WTC11 (cell line): ENCODE data around the gene ERICH6. TPM values are rescaled to one million over a fixed set of nuclear protein-coding genes. Genes with fewer than 3 reads are reported as not detected.

Experiments used
- ATAC-seq: fragments of 200-7000 bp; cut with Tn5 transposase; 2 replicates; pipeline ENCODE4 v1.10.0; 2021; ENCODE audit warnings: mild to moderate bottlenecking, moderate library complexity
- CTCF ChIA-PET: fragments of 300-600 bp; sonication (Branson Sonifier 250); formaldehyde crosslinking; loops from one replicate; lab custom pipeline; 2021; ENCODE audit warnings: antibody characterized with exemption; lab: Charles Lee
- POLR2A ChIA-PET: fragments of 350-600 bp; sonication (Branson Sonifier 250); formaldehyde crosslinking; loops from one replicate; lab custom pipeline; 2021; ENCODE audit warnings: antibody characterized with exemption; lab: Charles Lee
- DNase-seq: peaks from one replicate; pipeline ENCODE4 v3.0.0; 2021; ENCODE audit warnings: low spot score
- H3K27ac Mint-ChIP-seq: 2 replicates; pipeline ENCODE4 v1.8.0; 2021; ENCODE audit warnings: mixed read lengths
- H3K27me3 Mint-ChIP-seq: 2 replicates; pipeline ENCODE4 v1.8.0; 2021; ENCODE audit warnings: low read depth, mild to moderate bottlenecking, moderate library complexity, mixed read lengths
- H3K36me3 Mint-ChIP-seq: 2 replicates; pipeline ENCODE4 v1.8.0; 2021; ENCODE audit warnings: mixed read lengths
- H3K4me1 Mint-ChIP-seq: 2 replicates; pipeline ENCODE4 v1.8.0; 2022; ENCODE audit warnings: mixed read lengths
- H3K4me3 Mint-ChIP-seq: 2 replicates; pipeline ENCODE4 v1.8.0; 2021; ENCODE audit warnings: mild to moderate bottlenecking, moderate library complexity, mixed read lengths
- H3K9me3 Mint-ChIP-seq: 2 replicates; pipeline ENCODE4 v1.8.0; 2021; ENCODE audit warnings: mixed read lengths
- ARID4B ChIP-seq: sonication (generic); formaldehyde crosslinking; IDR thresholded peaks from 2 replicates; pipeline ENCODE4 v1.8.0; 2023; ENCODE audit warnings: missing genetic modification reagents, mild to moderate bottlenecking, borderline replicate concordance
- ETV6 ChIP-seq: sonication (generic); formaldehyde crosslinking; IDR thresholded peaks from 2 replicates; pipeline ENCODE4 v1.8.1; 2022; ENCODE audit warnings: mild to moderate bottlenecking, missing genetic modification reagents
- FOXJ3 ChIP-seq: sonication (generic); formaldehyde crosslinking; IDR thresholded peaks from 2 replicates; pipeline ENCODE4 v1.9.0; 2021; ENCODE audit warnings: missing genetic modification reagents, mild to moderate bottlenecking, borderline replicate concordance
- FOXP4 ChIP-seq: sonication (generic); formaldehyde crosslinking; IDR thresholded peaks from 2 replicates; pipeline ENCODE4 v1.8.0; 2022; ENCODE audit warnings: mild to moderate bottlenecking, missing genetic modification reagents
- GTF2I ChIP-seq: fragments of 250-450 bp; sonication (Bioruptor Pico); conservative IDR thresholded peaks from 2 replicates; pipeline ENCODE4 v1.4.0; 2021; ENCODE audit warnings: mild to moderate bottlenecking
- HMGA2 ChIP-seq: fragments of 250-450 bp; sonication (Bioruptor Pico); IDR thresholded peaks from 2 replicates; pipeline ENCODE4 v1.4.0; 2021; ENCODE audit warnings: mild to moderate bottlenecking, moderate library complexity
- NFE2L1 ChIP-seq: sonication (generic); formaldehyde crosslinking; IDR thresholded peaks from 2 replicates; pipeline ENCODE4 v1.8.1; 2023; ENCODE audit warnings: missing genetic modification reagents
- NFYB ChIP-seq: sonication (generic); formaldehyde crosslinking; conservative IDR thresholded peaks from 2 replicates; pipeline ENCODE4 v1.8.0; 2022; ENCODE audit warnings: low read depth, missing genetic modification reagents
- STAT6 ChIP-seq: sonication (generic); formaldehyde crosslinking; conservative IDR thresholded peaks from 2 replicates; pipeline ENCODE4 v1.8.1; 2023; ENCODE audit warnings: mild to moderate bottlenecking, low read depth, missing genetic modification reagents, moderate library complexity
- TEAD1 ChIP-seq: sonication (generic); formaldehyde crosslinking; IDR thresholded peaks from 2 replicates; pipeline ENCODE4 v1.8.0; 2022; ENCODE audit warnings: mild to moderate bottlenecking, missing genetic modification reagents
- TP53 ChIP-seq: sonication (generic); formaldehyde crosslinking; IDR thresholded peaks from 2 replicates; pipeline ENCODE4 v1.8.1; 2023; ENCODE audit warnings: mild to moderate bottlenecking, missing genetic modification reagents
- ZBTB21 ChIP-seq: sonication (generic); formaldehyde crosslinking; IDR thresholded peaks from 2 replicates; pipeline ENCODE4 v1.8.1; 2023; ENCODE audit warnings: mild to moderate bottlenecking, missing genetic modification reagents, borderline replicate concordance
- ZMAT4 ChIP-seq: fragments of 250-450 bp; sonication (Bioruptor Pico); IDR thresholded peaks from 2 replicates; pipeline ENCODE4 v1.9.0; 2021; ENCODE audit warnings: mild to moderate bottlenecking
- ZNF121 ChIP-seq: sonication (generic); formaldehyde crosslinking; IDR thresholded peaks from 2 replicates; pipeline ENCODE4 v1.8.0; 2023; ENCODE audit warnings: missing genetic modification reagents
- ZNF219 ChIP-seq: sonication (generic); formaldehyde crosslinking; IDR thresholded peaks from 2 replicates; pipeline ENCODE4 v1.8.0; 2023; ENCODE audit warnings: missing genetic modification reagents, mild to moderate bottlenecking, borderline replicate concordance
- ZNF396 ChIP-seq: fragments of 250-450 bp; sonication (Bioruptor Pico); IDR thresholded peaks from 2 replicates; pipeline ENCODE4 v1.8.0; 2021; ENCODE audit warnings: mild to moderate bottlenecking, moderate library complexity, borderline replicate concordance
- total RNA-seq: library from RNA; stranded (reverse); gene quantifications from 3 replicates; pipeline ENCODE4 v1.2.3, GENCODE V29; 2021
- TF ChIP-seq, protein P1 (sequence below): sonication (generic); formaldehyde crosslinking; IDR thresholded peaks from 2 replicates; pipeline ENCODE4 v1.8.0; 2022; ENCODE audit warnings: mild to moderate bottlenecking, missing genetic modification reagents
- TF ChIP-seq, protein P2 (sequence below): sonication (generic); formaldehyde crosslinking; IDR thresholded peaks from 2 replicates; pipeline ENCODE4 v1.8.1; 2023; ENCODE audit warnings: mild to moderate bottlenecking, missing genetic modification reagents
- TF ChIP-seq, protein P3 (sequence below): sonication (generic); formaldehyde crosslinking; IDR thresholded peaks from 2 replicates; pipeline ENCODE4 v1.8.0; 2023; ENCODE audit warnings: missing genetic modification reagents
- TF ChIP-seq, protein P4 (sequence below): sonication (generic); formaldehyde crosslinking; IDR thresholded peaks from 2 replicates; pipeline ENCODE4 v1.8.1; 2023; ENCODE audit warnings: mild to moderate bottlenecking, missing genetic modification reagents, moderate library complexity
- TF ChIP-seq, protein P5 (sequence below): sonication (generic); formaldehyde crosslinking; IDR thresholded peaks from 2 replicates; pipeline ENCODE4 v1.8.1; 2023; ENCODE audit warnings: mild to moderate bottlenecking, missing genetic modification reagents, moderate library complexity

Gene ERICH6
- total RNA-seq, 1 experiment from 2014 or later: 0.26 TPM

GRCh38 chr3:150710097-150710496, 6.4 kb upstream of the ERICH6 start (continued):
- no peak for TF ChIP-seq ARID4B (CRISPR knock-in tag)

- H3K27ac Mint-ChIP-seq: no peak overlapping the region
- peak; percentile 75 for ATAC-seq
- TF ChIP-seq STAT6 (CRISPR knock-in tag) (no peak), FOXP4 (CRISPR knock-in tag) (0 out of 2 replicates have a peak, but pooled peaks have one; percentile 12), ZNF396 (no peak), TP53 (CRISPR knock-in tag) (no peak), ZMAT4 (CRISPR knock-in tag) (no peak), ZBTB21 (0 out of 2 replicates have a peak, but pooled peaks have one; percentile 17), TEAD1 (0 out of 2 replicates have a peak, but pooled peaks have one; percentile 11), ETV6 (CRISPR knock-in tag) (0 out of 2 replicates have a peak, but pooled peaks have one; percentile 87), HMGA2 (CRISPR knock-in tag) (no peak; the same call in 1 of the 2 replicates), GTF2I (CRISPR knock-in tag) (no peak), NFYB (CRISPR knock-in tag) (no peak), NFE2L1 (CRISPR knock-in tag) (0 out of 2 replicates have a peak, but pooled peaks have one; percentile 46), ZNF121 (CRISPR knock-in tag) (no peak), ZNF219 (CRISPR knock-in tag) (no peak), FOXJ3 (no peak)
- TF ChIP-seq, protein P1, sequence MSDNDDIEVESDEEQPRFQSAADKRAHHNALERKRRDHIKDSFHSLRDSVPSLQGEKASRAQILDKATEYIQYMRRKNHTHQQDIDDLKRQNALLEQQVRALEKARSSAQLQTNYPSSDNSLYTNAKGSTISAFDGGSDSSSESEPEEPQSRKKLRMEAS (CRISPR knock-in tag): peak; percentile 68; the same call in 1 of the 2 replicates
- TF ChIP-seq, protein P2, sequence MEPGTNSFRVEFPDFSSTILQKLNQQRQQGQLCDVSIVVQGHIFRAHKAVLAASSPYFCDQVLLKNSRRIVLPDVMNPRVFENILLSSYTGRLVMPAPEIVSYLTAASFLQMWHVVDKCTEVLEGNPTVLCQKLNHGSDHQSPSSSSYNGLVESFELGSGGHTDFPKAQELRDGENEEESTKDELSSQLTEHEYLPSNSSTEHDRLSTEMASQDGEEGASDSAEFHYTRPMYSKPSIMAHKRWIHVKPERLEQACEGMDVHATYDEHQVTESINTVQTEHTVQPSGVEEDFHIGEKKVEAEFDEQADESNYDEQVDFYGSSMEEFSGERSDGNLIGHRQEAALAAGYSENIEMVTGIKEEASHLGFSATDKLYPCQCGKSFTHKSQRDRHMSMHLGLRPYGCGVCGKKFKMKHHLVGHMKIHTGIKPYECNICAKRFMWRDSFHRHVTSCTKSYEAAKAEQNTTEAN (CRISPR knock-in tag): no peak
- TF ChIP-seq, protein P3, sequence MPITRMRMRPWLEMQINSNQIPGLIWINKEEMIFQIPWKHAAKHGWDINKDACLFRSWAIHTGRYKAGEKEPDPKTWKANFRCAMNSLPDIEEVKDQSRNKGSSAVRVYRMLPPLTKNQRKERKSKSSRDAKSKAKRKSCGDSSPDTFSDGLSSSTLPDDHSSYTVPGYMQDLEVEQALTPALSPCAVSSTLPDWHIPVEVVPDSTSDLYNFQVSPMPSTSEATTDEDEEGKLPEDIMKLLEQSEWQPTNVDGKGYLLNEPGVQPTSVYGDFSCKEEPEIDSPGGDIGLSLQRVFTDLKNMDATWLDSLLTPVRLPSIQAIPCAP (CRISPR knock-in tag): no peak
- TF ChIP-seq, protein P4, sequence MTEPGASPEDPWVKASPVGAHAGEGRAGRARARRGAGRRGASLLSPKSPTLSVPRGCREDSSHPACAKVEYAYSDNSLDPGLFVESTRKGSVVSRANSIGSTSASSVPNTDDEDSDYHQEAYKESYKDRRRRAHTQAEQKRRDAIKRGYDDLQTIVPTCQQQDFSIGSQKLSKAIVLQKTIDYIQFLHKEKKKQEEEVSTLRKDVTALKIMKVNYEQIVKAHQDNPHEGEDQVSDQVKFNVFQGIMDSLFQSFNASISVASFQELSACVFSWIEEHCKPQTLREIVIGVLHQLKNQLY (CRISPR knock-in tag): no peak
- TF ChIP-seq, protein P5, sequence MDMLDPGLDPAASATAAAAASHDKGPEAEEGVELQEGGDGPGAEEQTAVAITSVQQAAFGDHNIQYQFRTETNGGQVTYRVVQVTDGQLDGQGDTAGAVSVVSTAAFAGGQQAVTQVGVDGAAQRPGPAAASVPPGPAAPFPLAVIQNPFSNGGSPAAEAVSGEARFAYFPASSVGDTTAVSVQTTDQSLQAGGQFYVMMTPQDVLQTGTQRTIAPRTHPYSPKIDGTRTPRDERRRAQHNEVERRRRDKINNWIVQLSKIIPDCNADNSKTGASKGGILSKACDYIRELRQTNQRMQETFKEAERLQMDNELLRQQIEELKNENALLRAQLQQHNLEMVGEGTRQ (CRISPR knock-in tag): no peak
Observed at GRCh38 chr3:150703299-150703755, 393 bp downstream of the ERICH6 start.

More at GRCh38 chr3:150703299-150703755, 393 bp downstream of the ERICH6 start:
- Mint-ChIP-seq H3K9me3 (peaks cover 5% of the 10 kb centered on the region), H3K4me1 (no peaks in the 10 kb centered on the region), H3K27me3 (peaks cover 5% of the 10 kb centered on the region; the same call in 1 of the 2 replicates), H3K4me3 (peak overlapping the region; percentile 86), H3K36me3 (peaks cover 7% of the 10 kb centered on the region)
- POLR2A ChIA-PET: interaction anchor here (0.5 to 1.1 kb wide), 9 partner anchors 29 to 1353 kb away, joined by 3 to 9 read pairs (median 3); no protein-coding TSS in a partner anchor
- CTCF ChIA-PET: interaction anchor here (0.8 to 1.6 kb wide), 3 partner anchors 46 to 186 kb away, joined by 3 to 8 read pairs (median 4); no protein-coding TSS in a partner anchor
- DNase-seq: peak; percentile 37
